Lower leg skin (tissue), 3 donors: Measurements from ENCODE around the gene TMEM272.

Experiments used
- POLR2A ChIP-seq, 2 donors: fragments of 450-650 bp; IDR thresholded peaks; one replicate each; pipeline ENCODE4 v1.6.1; 2016 to 2017; ENCODE audit warnings: antibody characterized with exemption in 2 of 2, mild to moderate bottlenecking in 1 of 2, moderate library complexity in 1 of 2
- TF ChIP-seq, protein P1 (sequence below), 3 donors: fragments of 450-650 bp; IDR thresholded peaks; one replicate each; pipeline ENCODE4 v1.5.1; 2016; ENCODE audit warnings: antibody characterized with exemption in 3 of 3, mild to moderate bottlenecking in 3 of 3, moderate library complexity in 2 of 3

DNA sequence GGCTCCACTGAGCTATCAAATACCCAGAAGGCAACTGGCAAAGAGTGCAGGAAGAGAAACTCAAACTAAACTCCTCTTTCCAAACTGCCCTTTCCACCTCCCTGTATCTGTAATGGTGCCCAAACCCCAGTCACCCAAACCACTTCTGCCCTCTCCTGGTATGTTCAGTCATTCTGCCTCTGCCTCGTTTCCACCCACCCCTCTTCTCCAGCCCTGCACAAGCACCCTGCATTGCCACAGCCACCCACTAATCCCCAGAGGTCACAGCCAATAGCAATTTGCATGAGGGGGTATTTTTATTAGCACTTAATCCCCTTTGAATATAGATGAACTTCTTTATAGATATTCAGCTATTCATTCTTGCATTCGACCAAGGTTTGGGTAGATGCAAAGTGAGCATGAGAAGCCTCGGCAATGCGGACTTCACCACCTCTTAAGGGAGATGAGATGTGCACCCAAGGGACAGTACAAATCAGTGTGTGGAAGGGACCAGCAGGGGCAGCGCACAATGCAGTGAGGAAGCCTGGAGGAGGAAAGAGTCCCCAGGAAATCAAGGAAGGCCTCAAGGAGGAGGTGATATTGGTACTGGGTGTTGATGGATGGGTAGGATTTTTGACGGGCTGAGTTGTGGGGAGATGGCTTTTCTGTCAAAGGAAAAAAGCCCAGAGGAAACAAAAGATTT, 12.4 kb downstream of the TMEM272 start:
- TF ChIP-seq, protein P1, sequence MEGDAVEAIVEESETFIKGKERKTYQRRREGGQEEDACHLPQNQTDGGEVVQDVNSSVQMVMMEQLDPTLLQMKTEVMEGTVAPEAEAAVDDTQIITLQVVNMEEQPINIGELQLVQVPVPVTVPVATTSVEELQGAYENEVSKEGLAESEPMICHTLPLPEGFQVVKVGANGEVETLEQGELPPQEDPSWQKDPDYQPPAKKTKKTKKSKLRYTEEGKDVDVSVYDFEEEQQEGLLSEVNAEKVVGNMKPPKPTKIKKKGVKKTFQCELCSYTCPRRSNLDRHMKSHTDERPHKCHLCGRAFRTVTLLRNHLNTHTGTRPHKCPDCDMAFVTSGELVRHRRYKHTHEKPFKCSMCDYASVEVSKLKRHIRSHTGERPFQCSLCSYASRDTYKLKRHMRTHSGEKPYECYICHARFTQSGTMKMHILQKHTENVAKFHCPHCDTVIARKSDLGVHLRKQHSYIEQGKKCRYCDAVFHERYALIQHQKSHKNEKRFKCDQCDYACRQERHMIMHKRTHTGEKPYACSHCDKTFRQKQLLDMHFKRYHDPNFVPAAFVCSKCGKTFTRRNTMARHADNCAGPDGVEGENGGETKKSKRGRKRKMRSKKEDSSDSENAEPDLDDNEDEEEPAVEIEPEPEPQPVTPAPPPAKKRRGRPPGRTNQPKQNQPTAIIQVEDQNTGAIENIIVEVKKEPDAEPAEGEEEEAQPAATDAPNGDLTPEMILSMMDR (IDR thresholded peaks at IDR 0.05) = no peak
- TF ChIP-seq POLR2A (IDR thresholded peaks at IDR 0.05) = no peak
